ENCODE results near the gene OPN4. TPM values are rescaled to one million over a fixed set of nuclear protein-coding genes. Genes with fewer than 3 reads are reported as not detected.

OPN4 gene
- total RNA-seq, 2 donors from 2014 or later: not detected

DNA sequence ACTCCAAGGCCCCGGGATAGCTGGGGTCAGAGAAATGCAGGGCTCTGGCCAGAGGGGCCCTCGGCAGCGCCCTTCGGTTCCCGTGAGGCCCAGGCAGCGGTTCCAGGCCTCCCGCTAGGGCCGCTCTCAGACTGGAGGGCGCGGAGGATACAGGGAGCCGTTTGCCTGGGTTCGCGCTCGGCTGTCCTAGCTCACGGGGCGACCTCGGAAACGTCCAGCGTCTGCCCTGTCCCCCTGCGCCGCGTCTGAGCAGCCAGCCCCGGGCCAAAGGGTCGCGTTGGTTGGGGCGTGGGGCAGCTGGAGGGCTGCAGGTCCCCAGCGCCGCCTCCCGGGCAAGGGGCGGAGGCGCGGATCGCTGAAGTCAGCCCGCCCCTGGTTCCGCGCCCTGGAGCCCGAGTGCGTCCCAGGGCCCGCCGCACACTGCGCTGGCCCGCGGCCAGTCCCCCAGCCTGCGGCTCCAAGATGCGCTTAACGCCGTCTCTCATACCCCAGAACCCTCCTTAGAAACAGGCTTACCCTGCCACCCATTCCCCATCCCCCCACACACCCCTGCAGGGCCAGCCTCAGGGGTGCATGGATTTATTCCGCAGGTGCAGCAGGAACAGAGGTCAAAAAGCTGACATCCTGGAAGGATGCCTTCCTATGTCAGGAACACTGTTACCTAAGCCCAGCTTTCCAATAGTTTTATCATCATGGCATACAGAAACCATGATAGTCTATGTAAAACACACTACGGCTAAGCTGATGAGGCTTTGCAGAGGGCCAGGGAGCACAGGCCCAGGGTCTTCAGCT lies 22.1 kb upstream of the OPN4 start:
- WGBS, 2 experiments (ENCODE audit: insufficient coverage in 1 of 2, insufficient read length in 1 of 2): 9 to 11% methylated on average over 29 to 48 of the region's 49 CpGs
- H3K27ac Mint-ChIP-seq: no peak overlapping the region

DNA sequence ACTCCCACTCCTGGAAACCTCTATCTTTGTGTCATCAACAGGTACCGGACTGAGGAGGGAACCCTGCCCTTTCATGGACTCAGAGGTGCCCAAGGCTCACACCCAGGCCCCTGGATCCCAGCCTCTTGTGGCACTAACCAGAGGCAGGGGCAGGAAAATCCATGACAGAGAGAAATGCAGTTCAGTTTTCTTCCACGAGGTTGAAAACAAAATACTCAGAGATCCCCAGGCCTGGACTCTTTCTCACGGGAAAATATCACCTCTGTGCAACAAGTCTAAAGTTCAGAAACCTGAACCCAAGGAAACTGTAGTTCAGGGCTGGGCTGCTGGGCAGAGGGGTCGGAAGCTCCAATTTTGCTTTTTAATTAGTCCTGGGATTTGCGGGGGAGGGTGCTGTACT lies 21.4 kb upstream of the OPN4 start:
- Mint-ChIP-seq H3K27me3 (ENCODE audit: insufficient read depth) (peaks cover 46% of the 10 kb centered on the region), H3K9me3 (no peaks in the 10 kb centered on the region), H3K27ac (no peak overlapping the region), H3K4me1 (no peaks in the 10 kb centered on the region), H3K36me3 (ENCODE audit: low read depth) (no peaks in the 10 kb centered on the region), H3K4me3 (no peak overlapping the region)
- H3K36me3 ChIP-seq (ENCODE audit: control insufficient read depth, insufficient read depth, low read length): no peaks in the 10 kb centered on the region
- no peaks in the 10 kb centered on the region for H3K4me1 ChIP-seq (ENCODE audit: control insufficient read depth, insufficient read depth, low read length)
- no peak overlapping the region for H3K27ac ChIP-seq (ENCODE audit: low read depth, low read length)
- no peak overlapping the region for H3K9ac ChIP-seq (ENCODE audit: extremely low read depth, low read length, poor library complexity, severe bottlenecking)
- H3K9me3 ChIP-seq (ENCODE audit: control insufficient read depth, low read length): no peaks in the 10 kb centered on the region
- peaks cover 45% of the 10 kb centered on the region for H3K27me3 ChIP-seq (ENCODE audit: control insufficient read depth, insufficient read depth, low read length, poor library complexity, severe bottlenecking)
- 60 to 71% methylated on average over 4 to 5 of the region's 5 CpGs for WGBS, 2 experiments (ENCODE audit: insufficient coverage in 1 of 2, insufficient read length in 1 of 2)
- TF ChIP-seq, protein P1, sequence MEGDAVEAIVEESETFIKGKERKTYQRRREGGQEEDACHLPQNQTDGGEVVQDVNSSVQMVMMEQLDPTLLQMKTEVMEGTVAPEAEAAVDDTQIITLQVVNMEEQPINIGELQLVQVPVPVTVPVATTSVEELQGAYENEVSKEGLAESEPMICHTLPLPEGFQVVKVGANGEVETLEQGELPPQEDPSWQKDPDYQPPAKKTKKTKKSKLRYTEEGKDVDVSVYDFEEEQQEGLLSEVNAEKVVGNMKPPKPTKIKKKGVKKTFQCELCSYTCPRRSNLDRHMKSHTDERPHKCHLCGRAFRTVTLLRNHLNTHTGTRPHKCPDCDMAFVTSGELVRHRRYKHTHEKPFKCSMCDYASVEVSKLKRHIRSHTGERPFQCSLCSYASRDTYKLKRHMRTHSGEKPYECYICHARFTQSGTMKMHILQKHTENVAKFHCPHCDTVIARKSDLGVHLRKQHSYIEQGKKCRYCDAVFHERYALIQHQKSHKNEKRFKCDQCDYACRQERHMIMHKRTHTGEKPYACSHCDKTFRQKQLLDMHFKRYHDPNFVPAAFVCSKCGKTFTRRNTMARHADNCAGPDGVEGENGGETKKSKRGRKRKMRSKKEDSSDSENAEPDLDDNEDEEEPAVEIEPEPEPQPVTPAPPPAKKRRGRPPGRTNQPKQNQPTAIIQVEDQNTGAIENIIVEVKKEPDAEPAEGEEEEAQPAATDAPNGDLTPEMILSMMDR (conservative IDR thresholded peaks at IDR 0.05): no peak
- no peak for DNase-seq
- no peak overlapping the region for H3K4me3 ChIP-seq (ENCODE audit: low read length)

More for the DNA sequence above, 22.1 kb upstream of the OPN4 start:
- H3K4me3 ChIP-seq (ENCODE audit: low read length): peak overlapping the region; percentile 70
- H3K27me3 Mint-ChIP-seq (ENCODE audit: insufficient read depth): peaks cover 46% of the 10 kb centered on the region
- H3K27me3 ChIP-seq (ENCODE audit: control insufficient read depth, insufficient read depth, low read length, poor library complexity, severe bottlenecking): peaks cover 45% of the 10 kb centered on the region
- TF ChIP-seq, protein P1 (conservative IDR thresholded peaks at IDR 0.05): peak; percentile 79
- H3K4me1 Mint-ChIP-seq: no peaks in the 10 kb centered on the region
- H3K4me3 Mint-ChIP-seq: peak overlapping the region; percentile 47
- no peaks in the 10 kb centered on the region for H3K9me3 ChIP-seq (ENCODE audit: control insufficient read depth, low read length)
- DNase-seq: peak; percentile 93
- H3K36me3 Mint-ChIP-seq (ENCODE audit: low read depth): no peaks in the 10 kb centered on the region
- H3K36me3 ChIP-seq (ENCODE audit: control insufficient read depth, insufficient read depth, low read length): no peaks in the 10 kb centered on the region
- H3K9me3 Mint-ChIP-seq: no peaks in the 10 kb centered on the region
- H3K27ac ChIP-seq (ENCODE audit: low read depth, low read length): no peak overlapping the region
- no peak overlapping the region for H3K9ac ChIP-seq (ENCODE audit: extremely low read depth, low read length, poor library complexity, severe bottlenecking)
- no peaks in the 10 kb centered on the region for H3K4me1 ChIP-seq (ENCODE audit: control insufficient read depth, insufficient read depth, low read length)

DNA sequence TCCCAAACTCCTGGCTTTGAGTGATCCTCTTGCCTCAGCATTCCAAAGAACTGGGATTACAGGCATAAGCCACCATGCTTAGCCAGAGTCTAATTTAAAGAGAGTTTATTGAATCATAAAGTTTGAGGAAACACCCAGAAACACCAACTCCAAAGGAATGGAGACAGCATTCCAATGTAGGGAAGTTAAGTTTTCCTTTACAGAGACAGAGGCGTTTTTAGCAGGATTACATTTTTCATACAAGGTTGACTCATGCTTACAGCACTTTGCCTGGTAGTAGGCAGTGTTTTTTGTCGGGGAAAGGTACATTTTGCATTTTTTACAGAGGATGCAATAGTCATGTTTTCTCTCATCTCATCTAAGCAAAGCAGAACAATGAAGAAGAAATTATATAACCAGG lies 18.9 kb upstream of the OPN4 start:
- WGBS, 2 experiments (ENCODE audit: insufficient coverage in 1 of 2, insufficient read length in 1 of 2): 80 to 88% methylated on average over 1 to 2 of the region's 2 CpGs
- TF ChIP-seq, protein P1 (conservative IDR thresholded peaks at IDR 0.05): no peak
- no peaks in the 10 kb centered on the region for H3K9me3 Mint-ChIP-seq
- H3K9ac ChIP-seq (ENCODE audit: extremely low read depth, low read length, poor library complexity, severe bottlenecking): no peak overlapping the region
- no peak overlapping the region for H3K27ac ChIP-seq (ENCODE audit: low read depth, low read length)
- H3K9me3 ChIP-seq (ENCODE audit: control insufficient read depth, low read length): no peaks in the 10 kb centered on the region
- H3K27me3 ChIP-seq (ENCODE audit: control insufficient read depth, insufficient read depth, low read length, poor library complexity, severe bottlenecking): peaks cover 41% of the 10 kb centered on the region
- H3K27ac Mint-ChIP-seq: no peak overlapping the region
- H3K4me3 ChIP-seq (ENCODE audit: low read length): no peak overlapping the region
- H3K36me3 Mint-ChIP-seq (ENCODE audit: low read depth): no peaks in the 10 kb centered on the region
- no peaks in the 10 kb centered on the region for H3K4me1 Mint-ChIP-seq
- no peak overlapping the region for H3K4me3 Mint-ChIP-seq
- no peaks in the 10 kb centered on the region for H3K4me1 ChIP-seq (ENCODE audit: control insufficient read depth, insufficient read depth, low read length)
- no peaks in the 10 kb centered on the region for H3K36me3 ChIP-seq (ENCODE audit: control insufficient read depth, insufficient read depth, low read length)
- DNase-seq: no peak
- peaks cover 42% of the 10 kb centered on the region for H3K27me3 Mint-ChIP-seq (ENCODE audit: insufficient read depth)
